ENCODE measurements around the gene LNPEP.

Gene LNPEP

GRCh38 chr5:97043511-97043910, 107.6 kb downstream of the LNPEP start:
- no peaks in the 10 kb centered on the region for H3K27me3 ChIP-seq (ENCODE audit: control insufficient read depth in 1 of 2, insufficient read depth in 2 of 2, low read length in 2 of 2)
- H3K36me3 ChIP-seq (ENCODE audit: control insufficient read depth in 1 of 2, insufficient read depth in 2 of 2, low read length in 2 of 2), result no peaks in the 10 kb centered on the region
- H3K4me1 ChIP-seq (ENCODE audit: control insufficient read depth in 1 of 2, insufficient read depth in 2 of 2, low read length in 2 of 2), result peaks cover 0 to 12% of the 10 kb centered on the region in 2 donors
- no peak overlapping the region for H3K27ac ChIP-seq (ENCODE audit: low read depth, low read length)
- H3K4me3 ChIP-seq (ENCODE audit: low read depth in 1 of 2, low read length in 2 of 2), result no peak overlapping the region
- no peaks in the 10 kb centered on the region for H3K9me3 ChIP-seq (ENCODE audit: control insufficient read depth in 1 of 2, low read length in 2 of 2)
- no peak overlapping the region for H3K9ac ChIP-seq (ENCODE audit: low read depth in 1 of 2, low read length in 2 of 2)

GRCh38 chr5:97044052-97044451, 108.2 kb downstream of the LNPEP start:
- no peak overlapping the region for H3K4me3 ChIP-seq (ENCODE audit: low read depth in 1 of 2, low read length in 2 of 2)
- no peak overlapping the region for H3K27ac ChIP-seq (ENCODE audit: low read depth, low read length)
- H3K36me3 ChIP-seq (ENCODE audit: control insufficient read depth in 1 of 2, insufficient read depth in 2 of 2, low read length in 2 of 2), result no peaks in the 10 kb centered on the region
- peaks cover 0 to 12% of the 10 kb centered on the region in 2 donors for H3K4me1 ChIP-seq (ENCODE audit: control insufficient read depth in 1 of 2, insufficient read depth in 2 of 2, low read length in 2 of 2)
- no peaks in the 10 kb centered on the region for H3K9me3 ChIP-seq (ENCODE audit: control insufficient read depth in 1 of 2, low read length in 2 of 2)
- no peak overlapping the region for H3K9ac ChIP-seq (ENCODE audit: low read depth in 1 of 2, low read length in 2 of 2)
- no peaks in the 10 kb centered on the region for H3K27me3 ChIP-seq (ENCODE audit: control insufficient read depth in 1 of 2, insufficient read depth in 2 of 2, low read length in 2 of 2)

GRCh38 chr5:97046270-97046982, 110.5 kb downstream of the LNPEP start:
- Histone ChIP-seq H3K27me3 (ENCODE audit: control insufficient read depth in 1 of 2, insufficient read depth in 2 of 2, low read length in 2 of 2) (no peaks in the 10 kb centered on the region), H3K4me3 (ENCODE audit: low read depth in 1 of 2, low read length in 2 of 2) (no peak overlapping the region), H3K9me3 (ENCODE audit: control insufficient read depth in 1 of 2, low read length in 2 of 2) (no peaks in the 10 kb centered on the region), H3K27ac (ENCODE audit: low read depth, low read length) (no peak overlapping the region), H3K4me1 (ENCODE audit: control insufficient read depth in 1 of 2, insufficient read depth in 2 of 2, low read length in 2 of 2) (peaks cover 0 to 12% of the 10 kb centered on the region in 2 donors), H3K9ac (ENCODE audit: low read depth in 1 of 2, low read length in 2 of 2) (no peak overlapping the region), H3K36me3 (ENCODE audit: control insufficient read depth in 1 of 2, insufficient read depth in 2 of 2, low read length in 2 of 2) (no peaks in the 10 kb centered on the region)

DNA sequence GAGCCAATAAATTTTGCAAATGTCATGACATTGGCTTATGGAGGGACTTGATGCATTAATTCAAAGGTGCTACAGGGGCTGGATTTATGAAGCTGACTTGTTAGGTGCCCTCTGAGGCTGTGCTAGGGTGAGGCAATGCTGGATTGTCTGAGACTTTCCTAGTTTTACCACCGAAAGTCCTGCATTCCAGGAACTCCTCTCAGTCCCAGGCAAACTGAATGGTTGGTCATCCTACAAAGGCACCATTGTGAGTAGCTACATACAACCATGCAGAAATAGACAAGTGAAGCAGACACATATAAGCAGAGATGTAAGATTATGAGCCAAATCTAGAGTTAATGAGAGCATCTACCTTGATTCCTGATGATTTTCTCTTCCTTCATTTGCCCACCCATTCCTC, 111.2 kb downstream of the LNPEP start:
- Histone ChIP-seq H3K9me3 (ENCODE audit: control insufficient read depth in 1 of 2, low read length in 2 of 2) (no peaks in the 10 kb centered on the region), H3K4me1 (ENCODE audit: control insufficient read depth in 1 of 2, insufficient read depth in 2 of 2, low read length in 2 of 2) (peaks cover 0 to 12% of the 10 kb centered on the region in 2 donors), H3K27ac (ENCODE audit: low read depth, low read length) (no peak overlapping the region), H3K27me3 (ENCODE audit: control insufficient read depth in 1 of 2, insufficient read depth in 2 of 2, low read length in 2 of 2) (no peaks in the 10 kb centered on the region), H3K4me3 (ENCODE audit: low read depth in 1 of 2, low read length in 2 of 2) (no peak overlapping the region), H3K36me3 (ENCODE audit: control insufficient read depth in 1 of 2, insufficient read depth in 2 of 2, low read length in 2 of 2) (no peaks in the 10 kb centered on the region), H3K9ac (ENCODE audit: low read depth in 1 of 2, low read length in 2 of 2) (no peak overlapping the region)

- H3K9ac ChIP-seq (ENCODE audit: low read depth in 1 of 2, low read length in 2 of 2), result no peak overlapping the region
- H3K36me3 ChIP-seq (ENCODE audit: control insufficient read depth in 1 of 2, insufficient read depth in 2 of 2, low read length in 2 of 2), result no peaks in the 10 kb centered on the region
- H3K9me3 ChIP-seq (ENCODE audit: control insufficient read depth in 1 of 2, low read length in 2 of 2), result no peaks in the 10 kb centered on the region
- no peak overlapping the region for H3K27ac ChIP-seq (ENCODE audit: low read depth, low read length)
- H3K27me3 ChIP-seq (ENCODE audit: control insufficient read depth in 1 of 2, insufficient read depth in 2 of 2, low read length in 2 of 2), result no peaks in the 10 kb centered on the region
- H3K4me1 ChIP-seq (ENCODE audit: control insufficient read depth in 1 of 2, insufficient read depth in 2 of 2, low read length in 2 of 2), result no peaks in the 10 kb centered on the region
- no peak overlapping the region for H3K4me3 ChIP-seq (ENCODE audit: low read depth in 1 of 2, low read length in 2 of 2)
These were observed 113.3 kb downstream of the LNPEP start for GRCh38 chr5:97049175-97049574.

- no peak overlapping the region for H3K4me3 ChIP-seq (ENCODE audit: low read depth in 1 of 2, low read length in 2 of 2)
- H3K27me3 ChIP-seq (ENCODE audit: control insufficient read depth in 1 of 2, insufficient read depth in 2 of 2, low read length in 2 of 2), result no peaks in the 10 kb centered on the region
- no peaks in the 10 kb centered on the region for H3K9me3 ChIP-seq (ENCODE audit: control insufficient read depth in 1 of 2, low read length in 2 of 2)
- no peaks in the 10 kb centered on the region for H3K4me1 ChIP-seq (ENCODE audit: control insufficient read depth in 1 of 2, insufficient read depth in 2 of 2, low read length in 2 of 2)
- H3K27ac ChIP-seq (ENCODE audit: low read depth, low read length), result no peak overlapping the region
- H3K9ac ChIP-seq (ENCODE audit: low read depth in 1 of 2, low read length in 2 of 2), result no peak overlapping the region
- H3K36me3 ChIP-seq (ENCODE audit: control insufficient read depth in 1 of 2, insufficient read depth in 2 of 2, low read length in 2 of 2), result no peaks in the 10 kb centered on the region
These were observed 120.4 kb downstream of the LNPEP start for GRCh38 chr5:97056263-97056662.

DNA sequence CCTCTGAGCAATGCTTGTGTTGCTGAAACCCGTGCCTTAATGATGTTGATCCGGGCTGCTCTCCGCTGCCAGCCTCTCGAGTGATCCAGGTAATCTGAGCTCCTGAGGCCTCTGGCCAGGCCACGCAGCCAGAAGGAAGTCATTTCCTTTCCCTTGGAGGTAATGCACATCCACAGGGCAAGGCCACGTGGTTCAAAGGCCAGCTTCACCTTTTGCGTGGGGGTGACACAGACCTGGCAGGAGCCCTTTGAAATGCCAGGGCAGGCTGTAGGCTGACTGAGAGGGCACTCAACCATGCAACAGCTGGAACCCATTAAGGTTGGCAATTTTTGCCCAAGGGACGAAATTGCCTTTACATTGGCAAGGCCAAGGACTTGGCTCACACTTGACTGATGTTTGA, 126.2 kb downstream of the LNPEP start:
- H3K4me1 ChIP-seq (ENCODE audit: control insufficient read depth in 1 of 2, insufficient read depth in 2 of 2, low read length in 2 of 2), result no peaks in the 10 kb centered on the region
- H3K36me3 ChIP-seq (ENCODE audit: control insufficient read depth in 1 of 2, insufficient read depth in 2 of 2, low read length in 2 of 2), result no peaks in the 10 kb centered on the region
- H3K27me3 ChIP-seq (ENCODE audit: control insufficient read depth in 1 of 2, insufficient read depth in 2 of 2, low read length in 2 of 2), result no peaks in the 10 kb centered on the region
- H3K4me3 ChIP-seq (ENCODE audit: low read depth in 1 of 2, low read length in 2 of 2), result no peak overlapping the region
- no peak overlapping the region for H3K27ac ChIP-seq (ENCODE audit: low read depth, low read length)
- H3K9me3 ChIP-seq (ENCODE audit: control insufficient read depth in 1 of 2, low read length in 2 of 2), result no peaks in the 10 kb centered on the region
- H3K9ac ChIP-seq (ENCODE audit: low read depth in 1 of 2, low read length in 2 of 2), result no peak overlapping the region

DNA sequence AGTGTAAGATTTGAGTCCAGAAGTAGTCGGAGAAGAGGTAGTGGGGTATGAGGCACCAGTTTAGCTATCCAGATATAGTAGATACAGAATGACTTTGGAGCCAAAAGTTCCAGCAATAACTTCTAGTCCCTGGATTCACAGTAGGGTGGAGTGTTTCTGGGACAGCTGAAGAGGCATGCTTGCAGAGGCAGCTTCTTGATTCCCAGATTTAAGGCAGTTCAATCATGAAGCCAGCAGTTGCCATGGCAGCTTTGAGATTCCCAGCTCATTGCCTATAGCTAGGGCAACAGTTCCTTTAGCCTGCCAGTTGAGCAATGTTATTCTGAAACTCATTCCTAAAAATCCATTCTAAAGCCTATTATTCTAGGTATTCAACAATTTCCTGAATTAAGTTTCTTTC, 127.4 kb downstream of the LNPEP start:
- Histone ChIP-seq H3K27me3 (ENCODE audit: control insufficient read depth in 1 of 2, insufficient read depth in 2 of 2, low read length in 2 of 2) (no peaks in the 10 kb centered on the region), H3K36me3 (ENCODE audit: control insufficient read depth in 1 of 2, insufficient read depth in 2 of 2, low read length in 2 of 2) (no peaks in the 10 kb centered on the region), H3K9me3 (ENCODE audit: control insufficient read depth in 1 of 2, low read length in 2 of 2) (no peaks in the 10 kb centered on the region), H3K4me1 (ENCODE audit: control insufficient read depth in 1 of 2, insufficient read depth in 2 of 2, low read length in 2 of 2) (no peaks in the 10 kb centered on the region), H3K27ac (ENCODE audit: low read depth, low read length) (no peak overlapping the region), H3K9ac (ENCODE audit: low read depth in 1 of 2, low read length in 2 of 2) (no peak overlapping the region), H3K4me3 (ENCODE audit: low read depth in 1 of 2, low read length in 2 of 2) (no peak overlapping the region)

DNA sequence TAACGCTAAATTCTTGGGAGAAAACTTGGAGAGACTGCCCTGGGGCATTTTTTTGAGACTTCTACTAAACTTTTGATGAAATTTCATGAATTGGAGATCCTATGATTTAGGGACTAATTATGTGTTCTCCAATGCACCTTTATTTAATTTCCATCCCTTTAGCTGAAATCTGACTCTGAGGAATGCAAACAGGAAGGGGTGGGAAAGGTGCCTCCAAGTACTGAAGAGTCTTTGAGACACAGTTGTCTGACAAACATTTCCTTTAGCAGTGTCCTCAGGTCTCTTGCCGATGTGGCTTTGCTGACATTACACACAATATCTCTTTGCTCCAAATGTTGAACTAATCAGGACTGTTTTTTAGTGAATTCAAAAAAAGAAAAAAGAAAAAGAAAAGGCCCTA, 129.6 kb downstream of the LNPEP start:
- no peak overlapping the region for H3K4me3 ChIP-seq (ENCODE audit: low read depth in 1 of 2, low read length in 2 of 2)
- no peaks in the 10 kb centered on the region for H3K36me3 ChIP-seq (ENCODE audit: control insufficient read depth in 1 of 2, insufficient read depth in 2 of 2, low read length in 2 of 2)
- no peaks in the 10 kb centered on the region for H3K4me1 ChIP-seq (ENCODE audit: control insufficient read depth in 1 of 2, insufficient read depth in 2 of 2, low read length in 2 of 2)
- no peak overlapping the region for H3K27ac ChIP-seq (ENCODE audit: low read depth, low read length)
- H3K9me3 ChIP-seq (ENCODE audit: control insufficient read depth in 1 of 2, low read length in 2 of 2), result no peaks in the 10 kb centered on the region
- H3K9ac ChIP-seq (ENCODE audit: low read depth in 1 of 2, low read length in 2 of 2), result no peak overlapping the region
- no peaks in the 10 kb centered on the region for H3K27me3 ChIP-seq (ENCODE audit: control insufficient read depth in 1 of 2, insufficient read depth in 2 of 2, low read length in 2 of 2)

- no peak overlapping the region for H3K9ac ChIP-seq (ENCODE audit: low read depth in 1 of 2, low read length in 2 of 2)
- H3K27ac ChIP-seq (ENCODE audit: low read depth, low read length), result no peak overlapping the region
- no peak overlapping the region for H3K4me3 ChIP-seq (ENCODE audit: low read depth in 1 of 2, low read length in 2 of 2)
- H3K9me3 ChIP-seq (ENCODE audit: control insufficient read depth in 1 of 2, low read length in 2 of 2), result no peaks in the 10 kb centered on the region
- H3K36me3 ChIP-seq (ENCODE audit: control insufficient read depth in 1 of 2, insufficient read depth in 2 of 2, low read length in 2 of 2), result no peaks in the 10 kb centered on the region
- H3K4me1 ChIP-seq (ENCODE audit: control insufficient read depth in 1 of 2, insufficient read depth in 2 of 2, low read length in 2 of 2), result no peaks in the 10 kb centered on the region
- no peaks in the 10 kb centered on the region for H3K27me3 ChIP-seq (ENCODE audit: control insufficient read depth in 1 of 2, insufficient read depth in 2 of 2, low read length in 2 of 2)
These were observed 131.5 kb downstream of the LNPEP start for GRCh38 chr5:97067296-97067850.

All from duodenal mucosa (tissue), 2 donors.